B cell (primary cell): ENCODE measurements around the gene CISD1. TPM values are rescaled to one million over a fixed set of nuclear protein-coding genes. Genes with fewer than 3 reads are reported as not detected.

Experiments
- ATAC-seq: fragments of 200-7000 bp; cut with Tn5 transposase; one replicate; pipeline ENCODE4 v1.10.0; 2021; ENCODE audit warnings: low read depth, mild to moderate bottlenecking, moderate number of reproducible peaks, moderate library complexity
- CTCF ChIA-PET: fragments of 350-600 bp; sonication (Branson Sonifier 250); formaldehyde crosslinking; loops from one replicate; lab custom pipeline; 2021; ENCODE audit warnings: antibody characterized with exemption, inconsistent platforms; lab: Charles Lee
- POLR2A ChIA-PET: fragments of 350-600 bp; sonication (Branson Sonifier 250); formaldehyde crosslinking; loops from one replicate; lab custom pipeline; 2021; ENCODE audit warnings: antibody characterized with exemption; lab: Charles Lee
- DNase-seq: peaks from one replicate; pipeline ENCODE4 v3.0.0; 2013
- H2AFZ ChIP-seq: 2 replicates; pipeline ENCODE4 v1.6.1; 2012; ENCODE audit warnings: mild to moderate bottlenecking, low read depth, low read length; ENCODE audit not compliant: insufficient read depth, poor library complexity, severe bottlenecking
- H3K27ac ChIP-seq, 2 donors: 1 replicate in 1 of 2; 2 replicates in 1 of 2; pipeline ENCODE4 v1.5.1; 2012 to 2013; ENCODE audit warnings: low read length in 2 of 2, mild to moderate bottlenecking in 2 of 2, moderate library complexity in 1 of 2
- H3K27me3 ChIP-seq, 4 experiments: fragments of 200-600 bp in 1 of 4; sonication (generic) in 1 of 4; replicated peaks in 1 of 4; 1 replicate in 2 of 4; 2 replicates in 2 of 4; pipeline versions ENCODE4 v1.6.1 to v1.7.0; 2013 to 2016; ENCODE audit warnings: low read length in 3 of 4, mild to moderate bottlenecking in 2 of 4, mixed read lengths in 1 of 4, moderate library complexity in 1 of 4; ENCODE audit not compliant: insufficient read depth in 4 of 4, control insufficient read depth in 3 of 4; ENCODE audit errors: control extremely low read depth in 1 of 4
- H3K36me3 ChIP-seq, 2 experiments: replicated peaks in 1 of 2; 1 replicate in 1 of 2; 2 replicates in 1 of 2; pipeline versions ENCODE4 v1.6.1 to v1.7.1; 2013; ENCODE audit warnings: low read length in 1 of 2; ENCODE audit not compliant: insufficient read depth in 2 of 2, control insufficient read depth in 1 of 2; ENCODE audit errors: control extremely low read depth in 1 of 2, extremely low read depth in 1 of 2
- H3K4me1 ChIP-seq, 2 donors: fragments of 200-600 bp in 1 of 2; sonication (generic) in 1 of 2; 1 replicate in 1 of 2; 2 replicates in 1 of 2; pipeline versions ENCODE4 v1.5.1 to v1.6.1; 2013 to 2017; ENCODE audit warnings: low read length in 2 of 2; ENCODE audit not compliant: control insufficient read depth in 2 of 2, insufficient read depth in 2 of 2
- H3K4me2 ChIP-seq: replicated peaks from 2 replicates; pipeline ENCODE3; 2012; ENCODE audit warnings: mild to moderate bottlenecking, low read depth, low read length; ENCODE audit not compliant: poor library complexity, severe bottlenecking
- H3K4me3 ChIP-seq, 5 experiments: fragments of 200-600 bp in 1 of 5; sonication (generic) in 1 of 5; 1 replicate in 3 of 5; 2 replicates in 2 of 5; pipeline versions ENCODE4 v1.5.1 to v1.7.0; 2011 to 2016; ENCODE audit warnings: low read length in 4 of 5, mild to moderate bottlenecking in 4 of 5, low read depth in 2 of 5, control low read depth in 1 of 5, moderate library complexity in 1 of 5; ENCODE audit not compliant: insufficient read depth in 1 of 5; ENCODE audit errors: control extremely low read depth in 1 of 5, extremely low read depth in 1 of 5
- H3K79me2 ChIP-seq: fragments of 200-600 bp; sonication (generic); one replicate; pipeline ENCODE4 v1.6.0; 2016; ENCODE audit warnings: low read length; ENCODE audit not compliant: control insufficient read depth, insufficient read depth
- H3K9ac ChIP-seq: fragments of 200-600 bp; sonication (generic); 2 replicates; pipeline ENCODE4 v1.6.1; 2017; ENCODE audit warnings: mild to moderate bottlenecking, low read length, moderate library complexity
- H3K9me3 ChIP-seq, 3 donors: one replicate each; pipeline versions ENCODE4 v1.6.1 to v1.7.1; 2013; ENCODE audit warnings: low read length in 2 of 3; ENCODE audit not compliant: control insufficient read depth in 2 of 3, insufficient read depth in 1 of 3; ENCODE audit errors: control extremely low read depth in 1 of 3
- H4K20me1 ChIP-seq: 2 replicates; pipeline ENCODE4 v1.6.0; 2012; ENCODE audit warnings: mild to moderate bottlenecking, low read length; ENCODE audit not compliant: insufficient read depth, control insufficient read depth, poor library complexity, severe bottlenecking
- H3K27ac Mint-ChIP-seq: one replicate; pipeline ENCODE4 v1.8.0; 2021; ENCODE audit warnings: mixed read lengths
- H3K27me3 Mint-ChIP-seq: one replicate; pipeline ENCODE4 v1.8.0; 2021; ENCODE audit warnings: mixed read lengths
- H3K4me1 Mint-ChIP-seq: one replicate; pipeline ENCODE4 v1.8.0; 2021; ENCODE audit warnings: mixed read lengths
- H3K4me3 Mint-ChIP-seq: one replicate; pipeline ENCODE4 v1.8.0; 2021; ENCODE audit warnings: mixed read lengths
- H3K9me3 Mint-ChIP-seq: one replicate; pipeline ENCODE4 v1.8.0; 2022; ENCODE audit warnings: mixed read lengths; ENCODE audit not compliant: insufficient read depth
- EZH2 ChIP-seq: IDR thresholded peaks from 2 replicates; pipeline ENCODE4 v1.6.1; 2012; ENCODE audit warnings: borderline replicate concordance, low read depth, mild to moderate bottlenecking, moderate library complexity, low read length; ENCODE audit not compliant: insufficient read depth, poor library complexity, severe bottlenecking
- WGBS: methylation state at CpG from one replicate; pipeline ENCODE4 v1.1.5; 2013; ENCODE audit warnings: missing lambda C conversion rate; ENCODE audit not compliant: insufficient coverage; 5-methylcytosine and 5-hydroxymethylcytosine counted together
- intact Hi-C: fragments of 100-400 bp; cut with micrococcal nuclease; formaldehyde crosslinking; loops from one replicate; pipeline ENCODE4 v1.10.0; 2022
- polyA plus RNA-seq: library from polyadenylated mRNA; depleted of rRNA; stranded (reverse); fragments of >200 nt; gene quantifications from 2 replicates; pipeline ENCODE4 v1.2.3, GENCODE V29; 2012
- total RNA-seq, 2 donors: library from RNA; stranded (reverse); fragments of 120-200 nt in 1 of 2; gene quantifications; 1 replicate in 1 of 2; 2 replicates in 1 of 2; pipeline versions ENCODE4 v1.2.3 to v1.2.4, GENCODE V29; 2013 to 2022
- TF ChIP-seq, protein P1 (sequence below): fragments of 200-600 bp; IDR thresholded peaks from one replicate; pipeline ENCODE4 v1.8.0; 2022; ENCODE audit warnings: antibody characterized with exemption, mild to moderate bottlenecking

The CISD1 gene
- total and polyA plus RNA-seq, 2 donors (not counting 1 experiment from before 2014, with no cell fraction given): 6.6 to 7.3 TPM

DNA sequence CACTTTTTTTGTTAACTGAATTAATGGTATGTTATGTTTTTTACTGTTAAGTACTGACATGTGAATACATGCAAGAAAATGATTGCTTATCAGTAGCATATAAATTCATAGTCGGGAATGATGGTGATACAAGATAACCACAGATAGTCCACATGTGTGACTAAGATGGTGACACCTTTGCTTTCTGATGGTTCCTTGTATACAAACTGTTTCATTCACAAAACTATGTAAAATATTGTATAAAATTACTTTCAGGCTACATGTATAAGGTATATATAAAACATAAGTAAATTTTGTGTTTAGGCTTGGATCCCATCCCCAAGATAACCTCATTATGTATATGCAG lies 10.0 kb downstream of the CISD1 start:
- no peaks in the 10 kb centered on the region for H3K27me3 ChIP-seq
- CTCF ChIA-PET: no interaction called here
- H4K20me1 ChIP-seq: no peaks in the 10 kb centered on the region
- intact Hi-C loops: no loop called here
- H3K4me3 ChIP-seq: no peak overlapping the region
- H3K4me3 Mint-ChIP-seq: no peak overlapping the region
- no peak for ATAC-seq
- DNase-seq: no peak
- POLR2A ChIA-PET: no interaction called here
- H3K27ac ChIP-seq: no peak overlapping the region
- H2AFZ ChIP-seq: no peak overlapping the region
- no peak overlapping the region for H3K4me2 ChIP-seq
- TF ChIP-seq, protein P1, sequence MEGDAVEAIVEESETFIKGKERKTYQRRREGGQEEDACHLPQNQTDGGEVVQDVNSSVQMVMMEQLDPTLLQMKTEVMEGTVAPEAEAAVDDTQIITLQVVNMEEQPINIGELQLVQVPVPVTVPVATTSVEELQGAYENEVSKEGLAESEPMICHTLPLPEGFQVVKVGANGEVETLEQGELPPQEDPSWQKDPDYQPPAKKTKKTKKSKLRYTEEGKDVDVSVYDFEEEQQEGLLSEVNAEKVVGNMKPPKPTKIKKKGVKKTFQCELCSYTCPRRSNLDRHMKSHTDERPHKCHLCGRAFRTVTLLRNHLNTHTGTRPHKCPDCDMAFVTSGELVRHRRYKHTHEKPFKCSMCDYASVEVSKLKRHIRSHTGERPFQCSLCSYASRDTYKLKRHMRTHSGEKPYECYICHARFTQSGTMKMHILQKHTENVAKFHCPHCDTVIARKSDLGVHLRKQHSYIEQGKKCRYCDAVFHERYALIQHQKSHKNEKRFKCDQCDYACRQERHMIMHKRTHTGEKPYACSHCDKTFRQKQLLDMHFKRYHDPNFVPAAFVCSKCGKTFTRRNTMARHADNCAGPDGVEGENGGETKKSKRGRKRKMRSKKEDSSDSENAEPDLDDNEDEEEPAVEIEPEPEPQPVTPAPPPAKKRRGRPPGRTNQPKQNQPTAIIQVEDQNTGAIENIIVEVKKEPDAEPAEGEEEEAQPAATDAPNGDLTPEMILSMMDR: no peak
- no peak for TF ChIP-seq EZH2
- peaks cover 3% of the 10 kb centered on the region for H3K79me2 ChIP-seq
- peaks cover 17% of the 10 kb centered on the region for H3K4me1 Mint-ChIP-seq
- WGBS: no CpG with 5 or more reads among the region's 1 CpG
- peaks cover 9 to 12% of the 10 kb centered on the region in 2 donors for H3K4me1 ChIP-seq
- peaks cover 7 to 10% of the 10 kb centered on the region in 2 experiments for H3K36me3 ChIP-seq
- no peak overlapping the region for H3K9ac ChIP-seq
- no peak overlapping the region for H3K27ac Mint-ChIP-seq
- H3K9me3 ChIP-seq: no peaks in the 10 kb centered on the region
- H3K9me3 Mint-ChIP-seq: no peaks in the 10 kb centered on the region
- H3K27me3 Mint-ChIP-seq: no peaks in the 10 kb centered on the region

DNA sequence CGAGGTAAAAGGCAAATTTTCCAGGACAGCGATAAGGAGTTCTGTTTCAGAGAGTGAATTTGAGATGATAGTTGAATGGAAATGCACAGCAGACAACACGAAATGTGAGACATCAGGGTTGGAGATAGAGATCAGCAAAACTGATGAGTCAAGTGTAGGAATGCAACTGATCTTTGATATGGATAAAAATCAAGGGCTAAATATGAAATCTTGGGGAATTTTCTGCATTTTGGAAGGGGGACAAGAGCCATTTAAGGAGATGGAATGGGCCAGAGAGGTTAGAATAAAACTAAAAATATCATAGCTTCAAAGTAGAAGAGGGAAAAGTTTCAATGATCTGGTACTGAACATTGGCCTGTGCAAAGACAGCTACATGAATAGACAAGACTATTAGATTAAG lies 11.5 kb downstream of the CISD1 start:
- POLR2A ChIA-PET: no interaction called here
- intact Hi-C loops: no loop called here
- no peak for ATAC-seq

More for the DNA sequence above, 11.5 kb downstream of the CISD1 start:
- 95% methylated on average over 3 of the region's 3 CpGs for WGBS
- peaks cover 7 to 10% of the 10 kb centered on the region in 2 experiments for H3K36me3 ChIP-seq
- TF ChIP-seq, protein P1: no peak
- no peak for TF ChIP-seq EZH2
- no peak overlapping the region for H3K27ac ChIP-seq
- Mint-ChIP-seq H3K4me1 (peaks cover 17% of the 10 kb centered on the region), H3K27me3 (no peaks in the 10 kb centered on the region), H3K27ac (no peak overlapping the region), H3K4me3 (no peak overlapping the region), H3K9me3 (no peaks in the 10 kb centered on the region)
- H3K4me1 ChIP-seq: peaks cover 9 to 12% of the 10 kb centered on the region in 2 donors
- no peak overlapping the region for H3K4me3 ChIP-seq
- DNase-seq: no peak
- H3K9ac ChIP-seq: no peak overlapping the region
- H4K20me1 ChIP-seq: no peaks in the 10 kb centered on the region
- H3K79me2 ChIP-seq: peaks cover under 1% of the 10 kb centered on the region
- no peaks in the 10 kb centered on the region for H3K27me3 ChIP-seq
- CTCF ChIA-PET: interaction anchor here (1.2 to 1.9 kb wide), 4 partner anchors 10 to 20 kb away, joined by 3 to 7 read pairs (median 4); no protein-coding TSS in a partner anchor
- H3K9me3 ChIP-seq: no peaks in the 10 kb centered on the region
- H2AFZ ChIP-seq: no peak overlapping the region
- H3K4me2 ChIP-seq: no peak overlapping the region
